ENCODE data around the gene TMEM79.

TMEM79 gene

DNA sequence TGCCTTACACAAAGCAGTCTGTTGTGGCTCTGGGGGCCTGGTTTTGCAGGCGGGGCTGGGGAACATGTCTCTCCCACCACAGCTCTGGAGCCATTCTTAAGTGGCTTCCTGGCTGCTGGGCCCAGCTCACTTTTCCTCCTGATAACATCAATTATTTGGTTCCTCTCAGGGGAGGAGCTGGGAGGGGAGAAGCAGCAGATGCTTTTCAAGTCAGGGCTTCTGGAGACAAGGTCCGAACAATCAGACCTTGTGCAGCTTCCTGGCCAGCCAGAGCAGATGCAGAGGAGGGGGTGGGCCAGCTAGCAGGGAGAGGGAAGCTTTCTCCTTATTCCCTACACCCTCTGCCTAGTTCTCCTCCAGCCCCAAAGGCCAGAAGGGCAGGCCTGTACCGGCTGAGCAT lies 32.6 kb upstream of the TMEM79 start:
- no peak for TF ChIP-seq ZFX (IDR thresholded peaks at IDR 0.05; ENCODE audit: borderline replicate concordance)
- no peak for TF ChIP-seq CTCF (IDR thresholded peaks at IDR 0.05)
- H3K27ac ChIP-seq = no peak overlapping the region; the same call in 1 of the 2 replicates

- TF ChIP-seq CTCF (IDR thresholded peaks at IDR 0.05) (no peak), ZFX (IDR thresholded peaks at IDR 0.05; ENCODE audit: borderline replicate concordance) (no peak)
- H3K27ac ChIP-seq = no peak overlapping the region
These were observed 30.5 kb upstream of the TMEM79 start for GRCh38 chr1:156253634-156254033.

GRCh38 chr1:156257711-156258110 lies 26.4 kb upstream of the TMEM79 start:
- no peak overlapping the region for H3K27ac ChIP-seq
- TF ChIP-seq ZFX (IDR thresholded peaks at IDR 0.05; ENCODE audit: borderline replicate concordance) (no peak), CTCF (IDR thresholded peaks at IDR 0.05) (no peak)

DNA sequence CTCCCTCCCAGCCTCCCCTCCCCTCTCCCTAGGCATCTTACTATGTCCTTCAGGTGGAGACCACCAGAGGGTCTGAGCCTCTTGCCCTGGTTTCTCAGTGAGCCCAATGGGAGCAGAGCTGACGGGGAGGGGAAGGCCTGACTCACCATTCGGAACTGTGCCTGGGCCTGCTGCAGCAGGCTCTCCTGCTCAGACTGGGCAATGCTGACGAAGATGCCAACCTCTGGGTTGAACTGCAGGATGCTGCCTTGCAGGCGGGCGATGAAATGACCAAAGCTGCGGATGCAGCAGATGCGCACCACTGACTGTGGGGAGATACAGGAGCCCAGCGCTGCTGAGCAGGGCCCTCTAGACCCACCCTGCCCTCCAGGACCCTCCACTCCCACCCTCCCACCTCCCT lies 25.3 kb upstream of the TMEM79 start:
- H3K27ac ChIP-seq = no peak overlapping the region
- TF ChIP-seq ZFX (IDR thresholded peaks at IDR 0.05; ENCODE audit: borderline replicate concordance) (no peak), CTCF (IDR thresholded peaks at IDR 0.05) (no peak)

- H3K27ac ChIP-seq = no peak overlapping the region
- TF ChIP-seq CTCF (IDR thresholded peaks at IDR 0.05) (peak; percentile 20; the same call in 1 of the 2 replicates), ZFX (IDR thresholded peaks at IDR 0.05; ENCODE audit: borderline replicate concordance) (no peak)
These were observed 24.3 kb upstream of the TMEM79 start for GRCh38 chr1:156259805-156260204.

- TF ChIP-seq CTCF (IDR thresholded peaks at IDR 0.05) = no peak
- no peak for TF ChIP-seq ZFX (IDR thresholded peaks at IDR 0.05; ENCODE audit: borderline replicate concordance)
- no peak overlapping the region for H3K27ac ChIP-seq
These were observed 23.2 kb upstream of the TMEM79 start for GRCh38 chr1:156260896-156261295.

GRCh38 chr1:156262461-156263287 lies 21.5 kb upstream of the TMEM79 start:
- TF ChIP-seq ZFX (IDR thresholded peaks at IDR 0.05; ENCODE audit: borderline replicate concordance) (no peak), CTCF (IDR thresholded peaks at IDR 0.05) (no peak)
- H3K27ac ChIP-seq = no peak overlapping the region
